Measurements from ENCODE around the gene RHBDF2.

RHBDF2 gene

GRCh38 chr17:76438906-76439305 is 62.3 kb downstream of the RHBDF2 start:
- DNase-seq (ENCODE audit: low read depth in 2 of 2), result no peak

- DNase-seq (ENCODE audit: low read depth in 2 of 2), result no peak
These were observed 63.5 kb downstream of the RHBDF2 start for GRCh38 chr17:76437467-76438402.

GRCh38 chr17:76435751-76436150 is 65.5 kb downstream of the RHBDF2 start:
- DNase-seq (ENCODE audit: low read depth in 2 of 2), result no peak

GRCh38 chr17:76434870-76435269 is 66.4 kb downstream of the RHBDF2 start:
- no peak for DNase-seq (ENCODE audit: low read depth in 2 of 2)

- DNase-seq (ENCODE audit: low read depth in 2 of 2), result no peak
These were observed 67.5 kb downstream of the RHBDF2 start for GRCh38 chr17:76433693-76434092.

- no peak for DNase-seq (ENCODE audit: low read depth in 2 of 2)
These were observed 68.4 kb downstream of the RHBDF2 start for GRCh38 chr17:76432712-76433336.

GRCh38 chr17:76432004-76432403 is 69.2 kb downstream of the RHBDF2 start:
- no peak for DNase-seq (ENCODE audit: low read depth in 2 of 2)

- DNase-seq (ENCODE audit: low read depth in 2 of 2), result no peak
These were observed 69.7 kb downstream of the RHBDF2 start for GRCh38 chr17:76431509-76431908.

GRCh38 chr17:76428511-76428910 is 72.7 kb downstream of the RHBDF2 start:
- DNase-seq (ENCODE audit: low read depth in 2 of 2), result no peak

GRCh38 chr17:76427501-76428231 is 73.6 kb downstream of the RHBDF2 start:
- DNase-seq (ENCODE audit: low read depth in 2 of 2), result no peak

GRCh38 chr17:76426853-76427252 is 74.4 kb downstream of the RHBDF2 start:
- DNase-seq (ENCODE audit: low read depth in 2 of 2), result no peak

- DNase-seq (ENCODE audit: low read depth in 2 of 2), result no peak
These were observed 78.4 kb downstream of the RHBDF2 start for GRCh38 chr17:76422860-76423259.

- no peak for DNase-seq (ENCODE audit: low read depth in 2 of 2)
These were observed 78.8 kb downstream of the RHBDF2 start for GRCh38 chr17:76422406-76422805.

GRCh38 chr17:76421044-76421407 is 80.2 kb downstream of the RHBDF2 start:
- no peak for DNase-seq (ENCODE audit: low read depth in 2 of 2)

Data from stimulated activated CD4-positive, alpha-beta T cell treated with anti-CD3 and anti-CD28 coated beads, Interleukin-1b, Interleukin-23, amount 100 ng/mL, for 4 hours (primary cell).